ENCODE measurements around the gene CMTM2. TPM values are rescaled to one million over a fixed set of nuclear protein-coding genes. Genes with fewer than 3 reads are reported as not detected.

Gene CMTM2
- total RNA-seq, 1 experiment from 2014 or later, result not detected

DNA sequence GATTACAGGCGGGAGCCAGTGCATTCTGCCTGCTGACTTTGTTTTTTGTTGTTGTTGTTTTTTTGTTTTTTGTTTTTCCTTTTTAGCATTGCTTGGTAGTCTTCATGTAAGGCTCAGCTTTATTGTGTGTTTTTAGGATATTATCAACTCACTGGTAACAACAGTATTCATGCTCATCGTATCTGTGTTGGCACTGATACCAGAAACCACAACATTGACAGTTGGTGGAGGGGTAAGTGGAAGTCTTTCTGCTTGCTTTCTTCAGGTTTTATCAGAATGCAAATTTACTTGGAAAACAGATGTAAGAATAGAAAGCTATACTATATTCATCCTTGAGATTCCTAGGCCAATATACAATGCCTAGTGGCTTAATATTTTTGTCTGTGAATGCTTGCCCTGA is 16.3 kb upstream of the CMTM2 start:
- in situ Hi-C loops (cut with HindIII; ENCODE audit: low pct_unique_long_range_greater_than_20kb, low sequenced_read_pairs), result no loop called here
- POLR2A ChIA-PET, result interaction anchor here (1.4 kb wide), 1 partner anchor 11 kb away, joined by 4 read pairs; the partner anchor contains the start of gene CKLF
- H3K27ac ChIP-seq (ENCODE audit: low read length), result no peak overlapping the region
- H3K4me3 ChIP-seq (ENCODE audit: low read depth in 2 of 2, low read length in 2 of 2), result no peak overlapping the region
- ATAC-seq (no peak), DNase-seq (ENCODE audit: low read depth, low spot score) (no peak)
- no TSS peak for BruUV-seq (replicated peaks)
- H3K27me3 ChIP-seq (ENCODE audit: control insufficient read depth, insufficient read depth, low read length), result no peaks in the 10 kb centered on the region
- intact Hi-C loops (cut with micrococcal nuclease; ENCODE audit: unreplicated experiment), result no loop called here
- no peaks in the 10 kb centered on the region for H3K9me3 ChIP-seq (ENCODE audit: control insufficient read depth, insufficient read depth, low read depth, low read length)
- H3K36me3 ChIP-seq (ENCODE audit: control insufficient read depth, insufficient read depth, low read length), result peaks cover 12% of the 10 kb centered on the region
- CTCF ChIA-PET, result interaction anchor here (2.6 kb wide), 1 partner anchor 46 kb away, joined by 11 read pairs; no protein-coding TSS in a partner anchor
- no peaks in the 10 kb centered on the region for H3K4me1 ChIP-seq (ENCODE audit: control insufficient read depth, insufficient read depth, low read length)
- TF ChIP-seq POLR2AphosphoS5 (IDR thresholded peaks at IDR 0.05; ENCODE audit: low read depth, low read length), result no peak
- no peak for TF ChIP-seq SIN3A (IDR thresholded peaks at IDR 0.05; ENCODE audit: borderline replicate concordance, insufficient read depth, low read depth, low read length)
- TF ChIP-seq, protein P1, sequence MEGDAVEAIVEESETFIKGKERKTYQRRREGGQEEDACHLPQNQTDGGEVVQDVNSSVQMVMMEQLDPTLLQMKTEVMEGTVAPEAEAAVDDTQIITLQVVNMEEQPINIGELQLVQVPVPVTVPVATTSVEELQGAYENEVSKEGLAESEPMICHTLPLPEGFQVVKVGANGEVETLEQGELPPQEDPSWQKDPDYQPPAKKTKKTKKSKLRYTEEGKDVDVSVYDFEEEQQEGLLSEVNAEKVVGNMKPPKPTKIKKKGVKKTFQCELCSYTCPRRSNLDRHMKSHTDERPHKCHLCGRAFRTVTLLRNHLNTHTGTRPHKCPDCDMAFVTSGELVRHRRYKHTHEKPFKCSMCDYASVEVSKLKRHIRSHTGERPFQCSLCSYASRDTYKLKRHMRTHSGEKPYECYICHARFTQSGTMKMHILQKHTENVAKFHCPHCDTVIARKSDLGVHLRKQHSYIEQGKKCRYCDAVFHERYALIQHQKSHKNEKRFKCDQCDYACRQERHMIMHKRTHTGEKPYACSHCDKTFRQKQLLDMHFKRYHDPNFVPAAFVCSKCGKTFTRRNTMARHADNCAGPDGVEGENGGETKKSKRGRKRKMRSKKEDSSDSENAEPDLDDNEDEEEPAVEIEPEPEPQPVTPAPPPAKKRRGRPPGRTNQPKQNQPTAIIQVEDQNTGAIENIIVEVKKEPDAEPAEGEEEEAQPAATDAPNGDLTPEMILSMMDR (IDR thresholded peaks at IDR 0.05), result no peak
- no peak for TF ChIP-seq TCF7L2 (IDR thresholded peaks at IDR 0.05; ENCODE audit: low read depth, low read length)
- TF ChIP-seq, protein P2, sequence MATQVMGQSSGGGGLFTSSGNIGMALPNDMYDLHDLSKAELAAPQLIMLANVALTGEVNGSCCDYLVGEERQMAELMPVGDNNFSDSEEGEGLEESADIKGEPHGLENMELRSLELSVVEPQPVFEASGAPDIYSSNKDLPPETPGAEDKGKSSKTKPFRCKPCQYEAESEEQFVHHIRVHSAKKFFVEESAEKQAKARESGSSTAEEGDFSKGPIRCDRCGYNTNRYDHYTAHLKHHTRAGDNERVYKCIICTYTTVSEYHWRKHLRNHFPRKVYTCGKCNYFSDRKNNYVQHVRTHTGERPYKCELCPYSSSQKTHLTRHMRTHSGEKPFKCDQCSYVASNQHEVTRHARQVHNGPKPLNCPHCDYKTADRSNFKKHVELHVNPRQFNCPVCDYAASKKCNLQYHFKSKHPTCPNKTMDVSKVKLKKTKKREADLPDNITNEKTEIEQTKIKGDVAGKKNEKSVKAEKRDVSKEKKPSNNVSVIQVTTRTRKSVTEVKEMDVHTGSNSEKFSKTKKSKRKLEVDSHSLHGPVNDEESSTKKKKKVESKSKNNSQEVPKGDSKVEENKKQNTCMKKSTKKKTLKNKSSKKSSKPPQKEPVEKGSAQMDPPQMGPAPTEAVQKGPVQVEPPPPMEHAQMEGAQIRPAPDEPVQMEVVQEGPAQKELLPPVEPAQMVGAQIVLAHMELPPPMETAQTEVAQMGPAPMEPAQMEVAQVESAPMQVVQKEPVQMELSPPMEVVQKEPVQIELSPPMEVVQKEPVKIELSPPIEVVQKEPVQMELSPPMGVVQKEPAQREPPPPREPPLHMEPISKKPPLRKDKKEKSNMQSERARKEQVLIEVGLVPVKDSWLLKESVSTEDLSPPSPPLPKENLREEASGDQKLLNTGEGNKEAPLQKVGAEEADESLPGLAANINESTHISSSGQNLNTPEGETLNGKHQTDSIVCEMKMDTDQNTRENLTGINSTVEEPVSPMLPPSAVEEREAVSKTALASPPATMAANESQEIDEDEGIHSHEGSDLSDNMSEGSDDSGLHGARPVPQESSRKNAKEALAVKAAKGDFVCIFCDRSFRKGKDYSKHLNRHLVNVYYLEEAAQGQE (IDR thresholded peaks at IDR 0.05; ENCODE audit: insufficient read depth in 1 of 2, low read depth in 2 of 2, low read length in 1 of 2), result no peak

DNA sequence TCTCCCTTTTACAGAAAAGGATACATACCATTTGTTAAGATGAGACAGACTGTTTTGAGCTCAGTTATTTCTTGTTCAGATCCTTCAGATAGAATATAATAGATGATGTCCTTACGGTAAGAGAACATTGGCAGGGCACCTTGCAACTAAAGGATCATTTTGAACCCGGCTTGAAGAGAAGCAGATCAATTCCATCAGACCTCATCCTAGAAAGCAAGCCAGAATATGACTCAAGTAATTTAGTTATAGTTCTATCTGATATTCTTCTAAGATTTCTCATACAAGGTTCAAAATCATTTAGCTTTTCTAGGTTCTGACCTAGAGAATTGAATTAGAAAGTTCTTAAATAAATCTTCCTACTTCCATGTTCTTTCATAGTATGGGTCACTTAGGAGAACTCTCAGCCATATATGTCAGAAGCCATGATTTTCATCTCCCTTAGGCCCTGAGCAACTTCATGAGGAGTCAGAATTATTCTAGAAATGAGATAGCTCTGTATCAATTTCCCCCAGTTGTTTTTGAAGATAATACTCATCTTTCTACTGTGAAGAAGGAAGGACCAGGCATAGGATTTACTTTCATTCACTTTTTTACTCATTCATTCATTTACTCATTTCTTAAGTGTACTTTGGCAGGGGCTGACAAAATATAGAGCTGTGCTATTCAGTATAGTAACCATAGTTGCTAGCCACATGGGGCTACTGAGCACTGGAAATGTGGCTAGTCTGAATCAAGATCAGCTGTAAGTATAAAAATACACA is 15.5 kb upstream of the CMTM2 start:
- in situ Hi-C loops (cut with HindIII; ENCODE audit: low pct_unique_long_range_greater_than_20kb, low sequenced_read_pairs), result no loop called here
- ATAC-seq, result no peak
- DNase-seq (ENCODE audit: low read depth, low spot score), result no peak

More for the DNA sequence above, 15.5 kb upstream of the CMTM2 start:
- no peak overlapping the region for H3K27ac ChIP-seq (ENCODE audit: low read length)
- CTCF ChIA-PET, result interaction anchor here (0.6 to 2.6 kb wide), 2 partner anchors 36 to 45 kb away, joined by 3 to 11 read pairs; no protein-coding TSS in a partner anchor
- no peaks in the 10 kb centered on the region for H3K27me3 ChIP-seq (ENCODE audit: control insufficient read depth, insufficient read depth, low read length)
- POLR2A ChIA-PET, result interaction anchor here (1.4 kb wide), 1 partner anchor 12 kb away, joined by 4 read pairs; the partner anchor contains the start of gene CKLF
- TF ChIP-seq, protein P1 (IDR thresholded peaks at IDR 0.05), result no peak
- TF ChIP-seq, protein P2 (IDR thresholded peaks at IDR 0.05; ENCODE audit: insufficient read depth in 1 of 2, low read depth in 2 of 2, low read length in 1 of 2), result no peak
- TF ChIP-seq POLR2AphosphoS5 (IDR thresholded peaks at IDR 0.05; ENCODE audit: low read depth, low read length) (no peak), SIN3A (IDR thresholded peaks at IDR 0.05; ENCODE audit: borderline replicate concordance, insufficient read depth, low read depth, low read length) (no peak), TCF7L2 (IDR thresholded peaks at IDR 0.05; ENCODE audit: low read depth, low read length) (no peak)
- no peak overlapping the region for H3K4me3 ChIP-seq (ENCODE audit: low read depth in 2 of 2, low read length in 2 of 2)
- no TSS peak for BruUV-seq (replicated peaks)
- intact Hi-C loops (cut with micrococcal nuclease; ENCODE audit: unreplicated experiment), result no loop called here
- H3K9me3 ChIP-seq (ENCODE audit: control insufficient read depth, insufficient read depth, low read depth, low read length), result no peaks in the 10 kb centered on the region
- no peaks in the 10 kb centered on the region; the same call in 1 of the 2 replicates for H3K4me1 ChIP-seq (ENCODE audit: control insufficient read depth, insufficient read depth, low read length)
- peaks cover 7% of the 10 kb centered on the region; the same call in 1 of the 2 replicates for H3K36me3 ChIP-seq (ENCODE audit: control insufficient read depth, insufficient read depth, low read length)

All from Panc1 (cell line).